Kidney glomerular epithelial cell (primary cell): Measurements from ENCODE around the gene DNAI7.

Source experiments
- DNase-seq: peaks from one replicate; lab custom pipeline; 2025; lab: John Stamatoyannopoulos, UW

Gene DNAI7, protein sequence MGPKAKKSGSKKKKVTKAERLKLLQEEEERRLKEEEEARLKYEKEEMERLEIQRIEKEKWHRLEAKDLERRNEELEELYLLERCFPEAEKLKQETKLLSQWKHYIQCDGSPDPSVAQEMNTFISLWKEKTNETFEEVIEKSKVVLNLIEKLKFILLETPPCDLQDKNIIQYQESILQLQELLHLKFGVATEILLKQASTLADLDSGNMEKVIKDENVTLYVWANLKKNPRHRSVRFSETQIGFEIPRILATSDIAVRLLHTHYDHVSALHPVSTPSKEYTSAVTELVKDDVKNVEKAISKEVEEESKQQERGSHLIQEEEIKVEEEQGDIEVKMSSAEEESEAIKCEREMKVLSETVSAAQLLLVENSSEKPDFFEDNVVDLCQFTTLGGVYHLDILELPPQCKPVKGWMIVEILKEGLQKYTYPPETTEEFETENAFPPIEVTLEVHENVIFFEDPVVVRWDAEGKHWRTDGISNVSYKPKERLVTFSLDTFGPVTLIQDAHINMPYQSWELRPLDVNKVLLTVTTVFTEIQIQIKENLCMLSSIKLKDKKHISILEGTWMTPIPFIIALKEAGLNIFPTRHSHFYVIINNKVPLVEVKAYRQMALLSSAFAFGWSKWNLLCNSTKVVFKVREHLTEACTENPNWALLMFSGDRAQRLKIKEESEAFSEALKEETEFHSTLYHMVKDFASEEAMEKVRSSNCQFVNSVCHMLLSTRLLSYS

DNA sequence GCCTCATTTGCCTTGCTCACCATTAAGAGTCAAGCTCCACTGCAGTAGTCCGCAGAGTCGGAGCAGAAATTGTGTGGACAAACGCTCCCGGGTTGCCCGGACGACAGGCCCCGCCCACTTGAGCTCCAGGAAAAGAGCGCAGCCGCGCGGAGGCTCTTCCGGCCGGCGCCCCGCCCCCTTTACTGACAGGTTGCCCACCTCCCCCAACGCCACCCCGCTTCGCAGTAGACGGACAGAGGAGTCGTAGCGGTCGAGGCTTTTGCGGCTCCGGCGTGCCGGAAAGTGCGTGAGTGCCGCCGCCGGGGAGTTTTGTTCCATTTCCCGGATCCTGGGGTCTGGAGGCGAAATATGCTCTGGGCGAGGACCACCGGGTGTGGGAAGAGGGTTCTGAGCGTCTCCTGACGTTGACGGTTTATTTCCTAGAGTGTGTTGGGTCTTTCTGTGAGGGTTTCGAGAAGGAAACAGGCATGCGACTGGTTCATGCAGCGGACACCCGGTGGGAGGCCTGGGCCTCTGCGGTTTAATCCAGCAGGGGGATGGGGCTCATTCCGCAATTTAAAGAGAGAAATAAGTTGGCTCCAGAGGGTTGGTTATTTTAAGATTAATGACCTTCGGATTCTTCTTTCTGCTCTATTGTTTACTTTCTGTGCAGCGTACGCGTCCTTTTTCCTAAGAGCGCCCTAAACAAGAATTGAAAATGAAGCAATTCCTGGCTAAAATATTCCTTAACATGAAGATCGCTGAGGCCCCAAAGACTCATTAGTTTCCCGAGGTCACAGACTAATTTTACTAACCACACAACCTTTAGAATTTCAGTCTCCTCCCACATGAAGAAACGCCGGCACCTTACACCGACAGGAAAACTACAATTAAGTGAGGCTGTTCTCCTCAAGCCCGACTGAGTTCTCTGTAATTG lies at the start of gene DNAI7, which contains the start of gene ETFRF1:
Gene DNAI7 (minus strand): TSS at position 105 of the 916 bp plus-strand sequence. CDS start 82 bp downstream, at position 23.
Gene ETFRF1 (plus strand): TSS at position 182 of the 916 bp plus-strand sequence. CDS start 8,720 bp downstream, outside the sequence.
- peak; percentile 98 for DNase-seq

DNA sequence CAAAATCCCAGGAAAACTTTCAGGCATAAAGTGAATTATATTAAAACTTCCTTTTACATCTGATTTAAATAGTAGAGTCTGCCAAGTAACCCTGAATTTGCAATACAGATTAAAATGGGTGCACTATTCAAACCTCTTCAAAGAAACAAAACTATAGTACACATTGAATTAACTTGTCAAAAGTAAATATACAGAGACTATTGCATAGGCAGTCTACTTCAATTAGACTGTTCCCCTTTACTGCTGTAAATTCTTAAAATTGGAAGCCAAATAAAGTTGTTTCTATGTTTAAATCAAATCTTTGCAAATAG lies 48.7 kb upstream of the DNAI7 start:
- no peak for DNase-seq

DNA sequence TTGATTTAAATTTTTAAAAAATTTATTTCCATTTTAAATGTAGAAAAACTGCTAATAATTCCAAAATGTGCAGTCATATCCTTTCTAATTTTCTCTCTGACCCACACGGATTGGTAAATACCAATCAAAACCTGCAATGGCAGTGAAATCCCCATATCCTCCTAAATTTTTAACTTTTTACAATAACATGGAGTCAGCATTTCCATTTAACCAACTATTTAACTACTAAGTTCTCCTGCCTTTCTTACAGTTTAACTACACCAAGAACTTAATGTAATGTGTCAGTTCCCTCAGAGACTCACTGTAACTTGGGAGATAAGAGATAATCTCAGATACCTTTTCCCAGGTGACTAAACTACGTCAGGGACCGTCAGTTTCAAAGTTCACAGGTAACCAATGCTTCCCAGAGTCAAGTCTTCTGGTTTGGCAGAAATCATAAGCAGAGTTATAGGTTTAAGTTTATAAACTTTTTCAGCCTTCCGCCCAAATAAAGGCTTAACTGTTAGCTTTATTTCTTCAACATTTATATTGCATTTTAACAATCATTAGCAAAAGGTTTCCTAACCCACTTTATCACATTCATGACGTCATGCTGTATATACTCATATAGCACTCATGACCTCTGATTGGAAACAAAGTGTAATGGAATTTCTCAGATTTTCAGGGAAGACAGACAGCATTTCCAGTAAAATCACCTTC lies 48.2 kb upstream of the DNAI7 start:
- DNase-seq: no peak

DNA sequence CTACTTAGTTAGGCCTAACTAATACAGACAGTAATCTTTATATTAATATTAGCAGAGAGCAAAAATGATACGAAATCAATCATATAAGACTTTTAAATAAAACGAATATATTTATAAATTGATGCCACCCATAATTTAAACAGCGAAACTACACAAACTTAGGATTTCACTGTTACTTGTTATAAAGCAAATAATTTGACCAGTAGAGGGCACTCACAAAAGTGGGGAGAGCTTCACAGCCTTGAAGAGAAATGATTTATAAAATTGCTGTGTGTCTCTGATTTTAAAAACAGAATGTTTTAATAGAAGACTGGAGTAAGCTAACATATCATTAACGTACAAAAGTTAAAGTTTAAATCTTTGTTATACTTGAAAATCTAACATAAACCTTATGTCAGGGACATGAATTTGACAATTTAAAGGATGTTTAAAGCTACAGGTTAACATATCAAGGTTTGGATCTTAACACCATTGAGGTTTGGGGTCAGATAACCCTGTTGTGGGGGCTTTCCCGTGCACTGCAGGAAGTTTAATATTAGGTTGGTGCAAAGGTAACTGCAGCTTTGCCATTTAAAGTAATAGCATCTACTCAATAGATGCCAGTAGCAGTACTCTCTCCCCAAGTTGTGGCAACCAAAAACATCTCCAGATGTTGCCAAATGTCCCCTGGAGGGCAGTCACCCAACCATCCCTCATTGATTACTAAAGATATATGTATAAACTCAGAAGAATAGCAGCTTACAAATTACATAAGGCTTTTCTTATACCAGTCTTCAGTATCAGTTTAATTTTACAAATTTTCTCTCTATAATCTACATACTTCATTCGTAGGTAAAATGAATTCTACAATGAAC lies 46.4 kb upstream of the DNAI7 start:
- DNase-seq: peak; percentile 34

DNA sequence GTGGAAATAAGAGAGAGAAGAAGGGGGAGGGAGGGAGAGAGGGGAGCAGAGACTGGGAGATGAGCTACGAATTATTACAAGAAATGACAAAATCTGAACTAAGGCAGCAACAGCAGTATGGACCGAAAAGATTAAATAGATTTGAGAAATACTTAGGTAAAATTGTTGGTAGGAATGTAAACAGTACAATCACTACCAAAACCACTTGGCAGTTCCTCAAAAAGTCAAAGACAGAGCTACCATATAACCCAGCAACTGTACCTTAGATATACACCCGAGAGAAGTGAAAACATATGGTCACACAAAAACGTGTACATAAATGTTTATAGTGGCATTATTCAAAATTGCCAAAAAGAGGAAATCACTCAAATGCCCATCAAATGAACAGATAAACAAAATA lies 41.7 kb upstream of the DNAI7 start:
- no peak for DNase-seq

DNA sequence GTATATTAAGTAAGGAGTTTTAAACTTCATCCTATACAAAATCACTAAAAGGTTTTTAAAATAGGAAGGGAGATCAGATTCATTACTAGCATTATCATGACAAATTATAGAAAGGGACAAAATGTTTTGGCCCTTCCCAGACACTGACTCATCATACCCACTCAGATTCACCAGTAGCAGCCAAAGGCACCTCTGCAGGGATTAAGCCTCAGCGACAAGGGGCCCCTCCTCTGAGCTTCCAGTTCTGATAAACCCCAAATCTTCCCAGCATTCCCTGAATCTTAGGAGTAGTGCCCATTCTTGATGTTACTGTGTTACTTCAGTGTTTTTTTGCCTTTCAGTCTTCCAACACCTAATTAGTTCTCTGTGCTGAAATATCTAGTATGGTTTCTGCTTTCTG lies 41.2 kb upstream of the DNAI7 start:
- DNase-seq: no peak

DNA sequence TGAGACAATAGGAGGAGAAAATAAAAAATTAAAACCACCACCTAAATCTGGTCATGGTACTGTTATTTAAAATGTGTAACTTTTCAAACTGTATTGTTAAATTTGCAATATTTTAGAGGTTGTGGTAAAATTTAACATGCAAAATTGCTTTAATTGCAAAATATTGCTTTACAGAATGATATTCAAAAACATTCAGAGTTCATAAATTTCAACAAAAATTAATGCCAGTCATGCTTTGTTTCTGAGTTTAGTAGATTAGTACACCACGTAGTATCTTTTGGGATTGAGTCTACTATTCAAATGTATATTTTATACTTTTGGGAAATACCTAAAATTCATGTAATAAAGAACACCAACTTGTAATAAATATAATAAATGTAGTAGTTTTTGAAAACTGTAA lies 18.4 kb upstream of the DNAI7 start:
- DNase-seq: no peak

DNA sequence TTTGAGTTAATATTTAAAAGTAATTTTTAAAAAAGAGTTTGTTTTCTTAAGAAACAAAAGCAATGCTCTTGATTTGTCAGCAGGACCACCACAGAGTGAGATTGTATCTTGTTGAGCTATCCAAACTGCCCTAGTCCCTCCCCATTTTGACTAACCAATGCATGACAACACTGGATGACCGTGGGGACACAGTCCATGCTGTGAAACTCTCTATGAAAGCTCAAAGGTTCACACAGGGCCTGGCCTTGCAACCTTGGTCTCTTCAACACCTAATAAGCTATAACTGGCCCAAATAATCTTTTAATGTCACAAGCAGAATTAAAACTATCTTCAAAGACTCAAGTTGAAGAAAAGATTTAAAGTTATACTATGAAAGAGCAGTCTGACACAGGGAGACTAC lies 13.6 kb upstream of the DNAI7 start:
- no peak for DNase-seq

DNA sequence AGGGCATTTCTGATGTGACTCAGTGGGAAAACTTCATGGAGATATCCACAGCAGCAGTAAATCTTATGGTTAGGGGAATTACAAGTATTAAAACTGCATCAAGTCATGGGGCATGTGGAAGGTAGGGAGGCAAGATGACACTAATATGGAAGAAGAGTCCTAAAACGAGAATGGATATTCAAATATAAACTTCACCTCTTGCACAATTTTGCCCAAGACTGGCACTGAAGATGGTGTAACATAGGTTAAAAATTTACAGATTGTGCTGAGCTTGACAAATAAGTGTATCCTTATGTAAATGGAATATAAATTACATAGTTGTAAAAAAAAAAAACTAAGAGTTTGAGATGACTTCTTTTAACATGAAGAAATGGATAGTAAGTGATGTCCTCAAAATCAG lies 12.9 kb upstream of the DNAI7 start:
- no peak for DNase-seq

DNA sequence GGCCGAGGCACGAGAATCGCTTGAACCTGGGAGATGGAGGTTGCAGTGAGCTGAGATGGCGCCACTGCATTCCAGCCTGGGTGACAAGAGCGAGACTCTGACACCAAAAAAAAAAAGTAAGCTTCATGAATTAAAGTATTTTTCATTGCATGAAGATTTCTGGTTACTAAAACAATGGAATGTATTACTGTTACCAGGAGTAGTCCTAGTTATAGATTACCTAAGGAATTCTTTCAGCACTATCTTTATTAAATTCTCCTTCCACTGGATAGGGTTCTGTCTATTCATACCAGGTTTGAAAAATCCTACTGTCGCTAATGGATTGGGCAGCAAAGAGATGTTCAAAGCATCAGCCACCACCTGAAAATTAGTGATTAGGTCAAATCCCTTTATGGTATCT lies 12.5 kb upstream of the DNAI7 start:
- no peak for DNase-seq

DNA sequence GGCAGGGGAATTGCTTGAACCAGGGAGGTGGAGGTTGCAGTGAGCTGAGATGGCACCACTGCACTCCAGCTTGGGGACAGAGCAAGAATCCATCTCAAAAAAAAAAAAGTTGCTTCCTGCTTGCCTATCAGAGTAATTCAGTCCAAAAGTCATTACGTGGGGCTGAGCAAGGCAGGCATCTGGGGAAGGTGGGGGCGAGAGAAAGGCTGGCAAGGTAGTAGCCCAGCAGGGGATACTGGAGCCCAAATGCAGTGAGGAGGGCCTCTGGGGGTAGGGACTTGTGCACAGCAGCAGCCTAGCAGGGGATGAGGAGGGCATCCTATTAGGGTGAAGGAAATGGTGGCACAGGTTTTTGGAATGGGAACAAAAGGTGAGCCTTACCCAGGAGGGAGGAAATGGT lies 7.2 kb upstream of the DNAI7 start:
- no peak for DNase-seq

DNA sequence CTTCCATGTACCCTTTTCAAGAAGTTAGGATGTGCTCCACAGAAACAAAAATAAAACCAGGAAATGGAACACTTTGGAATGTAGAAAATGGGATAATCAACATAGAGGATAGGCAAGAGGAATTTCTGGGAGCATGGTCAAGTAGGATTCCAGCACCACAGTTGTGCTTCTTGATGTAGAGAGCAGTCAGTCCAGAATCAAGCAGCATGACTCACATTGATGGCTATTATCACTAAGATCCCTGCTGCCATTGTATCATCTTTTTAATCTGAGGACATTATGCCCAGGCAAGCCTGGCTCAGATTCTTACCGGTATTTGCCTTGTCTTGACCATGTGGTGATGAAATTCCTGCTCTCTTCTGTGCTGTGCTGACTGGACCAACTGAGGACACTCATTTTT lies 5.7 kb upstream of the DNAI7 start:
- DNase-seq: peak; percentile 25

DNA sequence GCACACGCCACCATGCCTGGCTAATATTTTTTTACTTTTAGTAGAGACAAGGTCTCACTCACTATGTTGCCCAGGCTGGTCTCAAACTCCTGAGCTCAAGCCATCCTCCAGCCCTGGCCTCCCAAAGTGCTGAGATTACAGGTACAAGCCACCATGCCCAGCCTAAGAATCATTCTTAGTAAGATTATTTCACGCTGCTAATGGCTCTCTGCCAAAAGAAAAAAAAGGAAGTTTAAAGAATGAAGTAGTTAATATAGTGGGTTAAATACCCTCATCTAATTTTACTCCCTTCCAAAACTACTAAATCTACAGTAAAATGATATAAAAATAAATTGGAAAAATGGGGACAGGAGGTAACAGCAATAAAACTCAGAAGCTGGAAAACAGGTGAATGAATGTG lies 2.6 kb upstream of the DNAI7 start:
- no peak for DNase-seq

DNA sequence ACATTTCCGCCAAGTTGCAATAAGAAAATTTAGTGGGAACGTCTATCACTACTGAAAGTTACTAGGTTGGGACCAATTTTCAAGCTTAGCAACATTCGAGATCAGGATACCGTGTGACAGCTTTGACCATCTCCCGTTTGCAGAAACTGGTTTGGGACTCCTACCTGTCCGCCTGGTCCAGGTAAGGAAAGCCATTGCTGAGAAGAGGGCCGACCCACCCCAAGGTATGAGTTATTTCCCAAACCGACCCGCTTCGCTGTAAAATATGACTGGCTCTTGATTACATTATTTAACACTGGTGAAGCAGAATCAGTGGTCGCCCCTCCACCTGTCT lies 271 bp downstream of the DNAI7 start:
- no peak for DNase-seq

DNA sequence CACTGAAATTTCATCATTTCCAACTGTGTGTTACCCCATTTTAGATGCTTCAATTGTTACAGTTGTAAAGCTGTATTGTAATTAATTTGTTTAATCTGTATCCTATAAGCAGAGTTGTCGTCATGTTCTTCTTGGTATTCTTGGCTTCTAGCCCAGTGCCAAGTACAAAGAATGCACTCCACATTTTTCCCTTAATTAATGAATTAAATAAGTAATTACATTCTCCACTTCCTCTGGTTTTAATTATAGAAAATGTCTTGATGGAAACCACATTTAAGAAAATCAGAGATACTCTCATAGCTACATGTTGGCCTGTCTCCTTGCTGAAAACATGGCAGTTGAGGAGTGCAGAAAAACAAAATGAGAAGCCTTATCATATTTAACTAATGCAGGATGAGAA lies 746 bp downstream of the DNAI7 start:
- no peak for DNase-seq

DNA sequence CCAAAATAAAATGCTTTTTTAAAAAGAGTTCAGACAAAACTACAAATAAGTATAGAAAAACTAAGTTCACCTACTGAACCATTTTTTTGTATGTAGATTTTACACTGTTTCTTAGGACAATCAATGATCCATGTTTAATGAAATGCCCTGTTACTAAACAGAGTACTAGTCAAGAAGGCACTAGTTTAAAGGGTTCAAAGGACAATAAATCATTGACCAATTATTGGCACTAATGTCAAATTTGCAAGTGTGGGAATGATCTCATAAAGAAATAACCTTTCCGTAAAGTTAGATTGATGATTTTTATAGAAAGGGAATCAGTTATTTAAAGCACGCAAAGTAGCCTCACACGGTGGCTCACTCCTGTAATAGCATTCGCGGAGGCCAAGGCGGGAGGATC lies 4.2 kb downstream of the DNAI7 start:
- no peak for DNase-seq

DNA sequence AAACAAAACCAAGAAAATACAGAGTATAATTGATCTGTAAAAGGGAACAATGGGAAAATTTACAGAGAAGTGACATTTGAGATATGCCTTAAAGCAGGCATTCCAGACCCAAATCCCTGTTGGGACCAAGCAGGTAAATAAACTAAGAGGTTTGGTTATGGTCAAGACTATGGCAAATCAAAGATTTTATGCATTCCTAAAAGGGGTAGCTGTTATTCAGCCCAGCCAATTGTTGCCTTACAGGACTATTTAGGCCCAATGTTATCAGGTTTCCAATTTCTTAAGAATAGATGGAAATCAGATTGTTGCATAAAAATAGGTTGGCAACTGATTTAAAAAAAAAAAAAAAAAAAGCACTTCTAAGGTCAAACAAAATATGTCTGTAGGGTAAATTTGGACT lies 5.3 kb downstream of the DNAI7 start:
- no peak for DNase-seq

DNA sequence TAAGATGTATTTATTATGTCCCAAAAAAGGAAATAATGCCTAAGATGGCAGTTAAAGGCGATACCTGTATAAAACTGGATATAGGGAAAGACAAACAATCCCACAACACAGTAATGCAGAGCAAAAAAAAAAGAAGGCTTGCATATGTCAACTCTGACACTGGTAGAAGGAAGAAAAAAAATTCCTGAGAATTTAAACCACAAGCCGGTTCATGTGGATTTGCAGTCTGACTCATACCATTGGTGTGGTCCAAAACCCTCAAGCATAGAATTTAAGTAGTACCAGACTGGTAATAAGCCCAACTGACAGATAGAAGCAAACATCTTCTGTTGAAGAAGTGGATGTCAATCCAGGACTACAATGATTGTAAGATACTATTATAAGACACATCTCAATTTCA lies 7.2 kb downstream of the DNAI7 start:
- DNase-seq: peak; percentile 42

DNA sequence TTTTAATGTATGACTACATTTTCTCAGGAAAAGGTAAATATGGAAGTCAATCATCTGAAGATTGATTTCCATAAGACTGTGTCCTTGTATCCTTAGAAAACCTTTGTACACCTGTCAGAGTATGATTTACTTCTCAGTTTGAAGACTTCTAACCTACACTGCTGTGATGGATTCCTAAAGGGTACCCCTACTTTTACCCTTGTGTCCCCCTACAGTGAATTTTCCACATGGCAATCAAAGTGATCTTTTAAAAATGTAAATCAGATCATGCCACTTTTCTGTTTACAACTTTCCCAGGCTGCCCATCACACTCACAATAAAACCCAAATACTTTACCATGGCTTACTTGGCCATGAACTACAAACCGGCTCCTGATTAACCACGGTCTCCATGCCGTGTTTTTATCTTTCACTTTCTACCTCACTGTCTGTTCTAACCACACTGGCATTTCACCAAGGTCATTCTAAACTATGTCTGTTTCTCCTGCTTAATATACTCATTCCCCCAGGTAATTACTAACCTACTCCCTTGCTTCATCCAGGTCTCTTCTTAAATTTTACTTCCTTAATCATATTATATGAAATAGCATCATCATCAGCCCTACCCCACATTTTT lies 8.1 kb downstream of the DNAI7 start:
- no peak for DNase-seq

DNA sequence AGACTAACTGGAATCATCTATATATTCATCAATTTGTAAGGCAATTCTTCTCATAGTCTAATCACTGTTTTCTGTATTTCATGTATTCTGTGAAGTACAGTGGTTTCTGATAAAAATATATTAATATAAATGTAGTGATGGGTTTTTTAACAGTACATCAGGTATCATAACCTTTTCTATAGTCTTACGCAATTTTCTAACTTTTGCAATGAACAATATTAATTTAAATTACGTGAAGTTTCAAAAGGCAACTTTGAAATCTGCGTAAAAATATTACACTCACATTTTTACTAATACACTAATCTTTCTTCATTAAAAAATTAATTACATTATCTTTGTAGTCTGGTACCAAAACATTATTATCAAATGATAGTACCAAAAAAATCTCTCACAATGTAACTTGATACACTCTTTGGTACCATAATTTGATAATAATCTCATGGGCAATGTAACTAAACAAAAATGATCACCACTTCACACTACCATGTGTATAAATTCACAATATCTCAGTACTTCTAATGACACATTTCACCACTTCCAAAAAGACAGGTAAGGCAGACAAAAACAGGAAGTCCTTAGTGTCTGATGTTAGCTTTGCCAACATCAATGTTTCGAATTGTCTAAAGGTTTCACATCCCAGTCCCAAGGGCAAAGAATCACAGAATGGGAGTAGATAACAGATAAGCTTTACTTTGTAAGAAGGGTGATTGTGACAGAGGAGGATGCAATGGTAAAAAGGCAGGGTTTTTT lies 8.7 kb downstream of the DNAI7 start:
- DNase-seq: no peak
